HEK293T (cell line): ENCODE measurements around the gene CYB5R2.

ENCODE experiments used
- CTCF ChIA-PET: fragments of 350-600 bp; formaldehyde crosslinking; extraction: SDS; loops from one replicate; lab custom pipeline; 2021; ENCODE audit warnings: antibody characterized with exemption, inconsistent platforms; lab: Yijun Ruan, JAX
- POLR2A ChIA-PET: fragments of 350-600 bp; formaldehyde crosslinking; extraction: SDS; loops from one replicate; lab custom pipeline; 2020; ENCODE audit warnings: antibody characterized with exemption, inconsistent platforms; lab: Yijun Ruan, JAX
- DNase-seq: peaks from one replicate; pipeline ENCODE4 v3.0.0; 2012; ENCODE audit warnings: mixed read lengths; ENCODE audit errors: extremely low spot score
- ARNT ChIP-seq: fragments of 450-650 bp; IDR thresholded peaks from 2 replicates; pipeline ENCODE4 v1.6.1; 2017; ENCODE audit warnings: mild to moderate bottlenecking
- BHLHE40 ChIP-seq: fragments of 450-650 bp; IDR thresholded peaks from 2 replicates; pipeline ENCODE4 v1.6.1; 2016; ENCODE audit warnings: mild to moderate bottlenecking, moderate library complexity, borderline replicate concordance
- CTBP1 ChIP-seq: fragments of 450-650 bp; IDR thresholded peaks from 2 replicates; pipeline ENCODE4 v1.6.1; 2016; ENCODE audit warnings: borderline replicate concordance
- ELF4 ChIP-seq: fragments of 450-650 bp; IDR thresholded peaks from 2 replicates; pipeline ENCODE4 v1.6.1; 2017; ENCODE audit warnings: antibody characterized with exemption
- FOXA1 ChIP-seq: fragments of 450-650 bp; IDR thresholded peaks from 2 replicates; pipeline ENCODE4 v1.6.1; 2016; ENCODE audit warnings: mild to moderate bottlenecking
- FOXK2 ChIP-seq: fragments of 450-650 bp; IDR thresholded peaks from 2 replicates; pipeline ENCODE4 v1.6.1; 2016; ENCODE audit warnings: mild to moderate bottlenecking
- FOXM1 ChIP-seq: fragments of 450-650 bp; IDR thresholded peaks from 2 replicates; pipeline ENCODE4 v1.6.1; 2017; ENCODE audit warnings: mild to moderate bottlenecking, borderline replicate concordance
- HDGF ChIP-seq: fragments of 450-650 bp; IDR thresholded peaks from 2 replicates; pipeline ENCODE4 v1.6.1; 2017; ENCODE audit warnings: antibody characterized with exemption, borderline replicate concordance
- L3MBTL2 ChIP-seq: fragments of 450-650 bp; conservative IDR thresholded peaks from 2 replicates; pipeline ENCODE4 v1.6.1; 2016; ENCODE audit warnings: mild to moderate bottlenecking
- LEF1 ChIP-seq: fragments of 450-650 bp; IDR thresholded peaks from 2 replicates; pipeline ENCODE4 v1.6.1; 2017; ENCODE audit warnings: mild to moderate bottlenecking, borderline replicate concordance
- NFRKB ChIP-seq: fragments of 450-650 bp; IDR thresholded peaks from 2 replicates; pipeline ENCODE4 v1.6.1; 2016; ENCODE audit warnings: mild to moderate bottlenecking, moderate library complexity
- PKNOX1 ChIP-seq: fragments of 450-650 bp; IDR thresholded peaks from 2 replicates; pipeline ENCODE4 v1.6.1; 2016
- SP1 ChIP-seq: fragments of 450-650 bp; IDR thresholded peaks from 2 replicates; pipeline ENCODE4 v1.6.1; 2017
- SUZ12 ChIP-seq: fragments of 450-650 bp; IDR thresholded peaks from 2 replicates; pipeline ENCODE4 v1.6.1; 2016; ENCODE audit warnings: mild to moderate bottlenecking
- TARDBP ChIP-seq: fragments of 450-650 bp; IDR thresholded peaks from 2 replicates; pipeline ENCODE4 v1.6.1; 2016
- ZNF384 ChIP-seq: fragments of 450-650 bp; IDR thresholded peaks from 2 replicates; pipeline ENCODE4 v1.6.1; 2016

Gene CYB5R2

GRCh38 chr11:7686761-7687160 lies 13.5 kb upstream of the CYB5R2 start:
- ChIA-PET POLR2A (interaction anchor here (2.3 kb wide), 1 partner anchor 10 kb away, joined by 6 read pairs; no protein-coding TSS in a partner anchor), CTCF (interaction anchor here (1.3 kb wide), 1 partner anchor 9 kb away, joined by 4 read pairs; no protein-coding TSS in a partner anchor)

DNA sequence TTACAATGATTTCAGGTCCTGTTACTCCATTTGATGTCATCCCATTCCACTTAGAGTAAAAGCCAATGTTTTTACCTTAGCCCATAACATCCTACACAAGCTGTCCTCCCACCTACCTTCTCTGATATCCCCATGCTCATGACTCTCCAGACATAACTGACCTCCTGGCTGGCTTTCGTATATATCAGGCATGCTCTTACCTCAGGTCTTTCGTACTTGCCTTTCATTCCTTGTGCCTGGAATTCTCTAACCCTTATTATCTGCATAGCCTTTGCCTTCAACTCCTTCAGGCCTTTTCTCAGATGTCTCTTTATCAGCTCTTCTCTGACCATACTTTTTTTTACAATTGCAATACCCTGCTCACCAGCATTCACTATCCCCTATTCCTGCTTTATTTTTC lies 10.3 kb upstream of the CYB5R2 start:
- DNase-seq, result no peak
- ChIA-PET POLR2A (no interaction called here), CTCF (no interaction called here)
- TF ChIP-seq CTBP1, result no peak
- TF ChIP-seq NFRKB, result no peak
- no peak for TF ChIP-seq HDGF
- no peak for TF ChIP-seq ZNF384
- no peak for TF ChIP-seq ARNT
- TF ChIP-seq BHLHE40, result no peak
- TF ChIP-seq ELF4, result no peak
- no peak for TF ChIP-seq SP1
- TF ChIP-seq LEF1, result no peak
- no peak for TF ChIP-seq FOXK2
- TF ChIP-seq SUZ12, result no peak
- no peak for TF ChIP-seq FOXA1
- TF ChIP-seq TARDBP, result no peak
- no peak for TF ChIP-seq PKNOX1
- no peak for TF ChIP-seq L3MBTL2

More at GRCh38 chr11:7686761-7687160, 13.5 kb upstream of the CYB5R2 start:
- no peak for TF ChIP-seq HDGF
- no peak for TF ChIP-seq SUZ12
- no peak for TF ChIP-seq SP1
- no peak for TF ChIP-seq LEF1
- no peak for TF ChIP-seq L3MBTL2
- TF ChIP-seq CTBP1, result no peak
- TF ChIP-seq FOXK2, result no peak
- no peak for TF ChIP-seq PKNOX1
- DNase-seq, result no peak

DNA sequence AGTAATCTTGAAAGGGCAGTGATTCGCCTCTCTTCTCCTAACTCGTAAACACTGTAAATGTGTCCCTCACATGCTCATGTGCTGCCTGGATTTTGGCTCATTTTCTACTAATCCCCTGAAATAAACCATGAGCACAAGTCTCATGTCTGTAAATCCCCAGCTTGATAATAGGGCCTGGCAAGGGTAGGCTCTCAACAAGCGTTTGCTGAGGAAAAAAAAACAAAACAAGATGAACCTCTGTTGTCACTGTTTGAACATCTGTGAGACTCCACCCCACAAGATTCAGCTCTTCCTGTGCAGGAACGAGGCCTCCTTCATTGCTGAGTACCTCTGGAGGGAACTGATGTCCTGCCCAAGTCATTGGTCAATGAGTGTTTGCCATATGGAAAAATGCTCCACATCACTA lies 4.5 kb upstream of the CYB5R2 start:
- ChIA-PET POLR2A (interaction anchor here (1.7 kb wide), 1 partner anchor 9 kb away, joined by 6 read pairs; no protein-coding TSS in a partner anchor), CTCF (interaction anchor here (0.8 to 1.2 kb wide), 2 partner anchors 10 to 13 kb away, joined by 3 to 4 read pairs; no protein-coding TSS in a partner anchor)
- no peak for TF ChIP-seq PKNOX1
- no peak for TF ChIP-seq TARDBP
- TF ChIP-seq SP1, result no peak
- TF ChIP-seq ZNF384, result no peak
- no peak for TF ChIP-seq L3MBTL2
- no peak for TF ChIP-seq NFRKB
- TF ChIP-seq ELF4, result no peak
- no peak for TF ChIP-seq FOXA1
- DNase-seq, result no peak

- ChIA-PET POLR2A (interaction anchor here (1.7 kb wide), 1 partner anchor 10 kb away, joined by 6 read pairs; no protein-coding TSS in a partner anchor), CTCF (interaction anchor here (0.7 to 1.7 kb wide), 4 partner anchors 10 to 198 kb away, joined by 3 to 6 read pairs (median 4); no protein-coding TSS in a partner anchor)
- no peak for DNase-seq
Measured at GRCh38 chr11:7677071-7677470, 3.8 kb upstream of the CYB5R2 start.

GRCh38 chr11:7675631-7676030 lies 2.3 kb upstream of the CYB5R2 start:
- ChIA-PET CTCF (interaction anchor here (1.1 to 1.7 kb wide), 2 partner anchors 12 to 163 kb away, joined by 4 to 6 read pairs; no protein-coding TSS in a partner anchor), POLR2A (no interaction called here)
- TF ChIP-seq ELF4, result no peak
- TF ChIP-seq HDGF, result no peak
- no peak for TF ChIP-seq PKNOX1
- TF ChIP-seq SP1, result no peak
- TF ChIP-seq CTBP1, result no peak
- no peak for TF ChIP-seq NFRKB
- DNase-seq, result no peak

More at GRCh38 chr11:7677071-7677470, 3.8 kb upstream of the CYB5R2 start:
- TF ChIP-seq SP1 (no peak), PKNOX1 (peak; percentile 34), CTBP1 (peak; percentile 43; the same call in 1 of the 2 replicates), FOXM1 (no peak), LEF1 (no peak)
